Fibroblast of lung (primary cell): ENCODE data around the gene LFNG. TPM values are rescaled to one million over a fixed set of nuclear protein-coding genes. Genes with fewer than 3 reads are reported as not detected.

Experiments
- DNase-seq, 2 donors: peaks; one replicate each; pipeline versions ENCODE4 v3.0.0 to v3.0.0-alpha.2; 2010; ENCODE audit warnings: low read depth in 2 of 2
- H2AFZ ChIP-seq: 2 replicates; pipeline ENCODE4 v1.5.1; 2012; ENCODE audit warnings: low read length, control low read depth, inconsistent platforms
- H3K27ac ChIP-seq: 2 replicates; pipeline ENCODE4 v1.5.1; 2011; ENCODE audit warnings: low read length, control low read depth; ENCODE audit not compliant: insufficient read depth
- H3K27me3 ChIP-seq: 2 replicates; pipeline ENCODE4 v1.5.1; 2011; ENCODE audit warnings: mild to moderate bottlenecking, low read length; ENCODE audit not compliant: control insufficient read depth, insufficient read depth
- H3K36me3 ChIP-seq: 2 replicates; pipeline ENCODE4 v1.5.1; 2011; ENCODE audit warnings: low read length; ENCODE audit not compliant: control insufficient read depth, insufficient read depth
- H3K4me1 ChIP-seq: 2 replicates; pipeline ENCODE4 v1.5.1; 2011; ENCODE audit warnings: low read length; ENCODE audit not compliant: control insufficient read depth, insufficient read depth; ENCODE audit errors: extremely low read depth
- H3K4me2 ChIP-seq: 2 replicates; pipeline ENCODE4 v1.5.1; 2011; ENCODE audit warnings: low read length, control low read depth; ENCODE audit not compliant: insufficient read depth; ENCODE audit errors: extremely low read depth
- H3K4me3 ChIP-seq, 4 experiments: fragments of 200-600 bp in 1 of 4; sonication (generic) in 1 of 4; replicated peaks in 1 of 4; 2 replicates each; pipeline ENCODE4 v1.5.1; 2011 to 2016; ENCODE audit warnings: low read length in 4 of 4, low read depth in 3 of 4, mild to moderate bottlenecking in 3 of 4, control low read depth in 2 of 4, inconsistent platforms in 1 of 4, mixed read lengths in 1 of 4; ENCODE audit not compliant: insufficient read depth in 1 of 4; ENCODE audit errors: control extremely low read depth in 1 of 4
- H3K79me2 ChIP-seq: 2 replicates; pipeline ENCODE4 v1.5.1; 2012; ENCODE audit warnings: mild to moderate bottlenecking, low read length, inconsistent platforms; ENCODE audit not compliant: control insufficient read depth, insufficient read depth
- H3K9ac ChIP-seq: 2 replicates; pipeline ENCODE4 v1.5.1; 2011; ENCODE audit warnings: mild to moderate bottlenecking, low read length, control low read depth; ENCODE audit not compliant: insufficient read depth
- H3K9me3 ChIP-seq: 2 replicates; pipeline ENCODE4 v1.5.1; 2012; ENCODE audit warnings: low read depth, low read length; ENCODE audit not compliant: control insufficient read depth, insufficient read depth
- H4K20me1 ChIP-seq: 2 replicates; pipeline ENCODE4 v1.5.1; 2011; ENCODE audit warnings: low read length; ENCODE audit not compliant: control insufficient read depth, insufficient read depth; ENCODE audit errors: extremely low read depth
- CTCF ChIP-seq, 2 donors: IDR thresholded peaks in 1 of 2; conservative IDR thresholded peaks in 1 of 2; 1 replicate in 1 of 2; 2 replicates in 1 of 2; pipeline ENCODE4 v1.5.1; 2011 to 2012; ENCODE audit warnings: low read length in 2 of 2, control low read depth in 1 of 2, inconsistent platforms in 1 of 2, low read depth in 1 of 2, mild to moderate bottlenecking in 1 of 2
- EZH2 ChIP-seq: IDR thresholded peaks from 2 replicates; pipeline ENCODE4 v1.5.1; 2012; ENCODE audit warnings: low read length, control low read depth, mild to moderate bottlenecking; ENCODE audit errors: missing control alignments
- polyA plus RNA-seq, 2 donors: library from polyadenylated mRNA; depleted of rRNA in 1 of 2; stranded (reverse) in 1 of 2; unstranded in 1 of 2; fragments of >200 nt; gene quantifications; 2 replicates each; pipeline ENCODE4 v1.2.1, GENCODE V29; 2011 to 2012; ENCODE audit warnings: missing spikeins in 1 of 2
- total RNA-seq: library from RNA; depleted of rRNA; stranded (reverse); fragments of >200 nt; gene quantifications from 2 replicates; pipeline ENCODE4 v1.2.1, GENCODE V29; 2014

Gene LFNG
- total and polyA plus RNA-seq, 2 donors (not counting 1 experiment from before 2014, with no cell fraction given): 0.33 to 3.5 TPM

DNA sequence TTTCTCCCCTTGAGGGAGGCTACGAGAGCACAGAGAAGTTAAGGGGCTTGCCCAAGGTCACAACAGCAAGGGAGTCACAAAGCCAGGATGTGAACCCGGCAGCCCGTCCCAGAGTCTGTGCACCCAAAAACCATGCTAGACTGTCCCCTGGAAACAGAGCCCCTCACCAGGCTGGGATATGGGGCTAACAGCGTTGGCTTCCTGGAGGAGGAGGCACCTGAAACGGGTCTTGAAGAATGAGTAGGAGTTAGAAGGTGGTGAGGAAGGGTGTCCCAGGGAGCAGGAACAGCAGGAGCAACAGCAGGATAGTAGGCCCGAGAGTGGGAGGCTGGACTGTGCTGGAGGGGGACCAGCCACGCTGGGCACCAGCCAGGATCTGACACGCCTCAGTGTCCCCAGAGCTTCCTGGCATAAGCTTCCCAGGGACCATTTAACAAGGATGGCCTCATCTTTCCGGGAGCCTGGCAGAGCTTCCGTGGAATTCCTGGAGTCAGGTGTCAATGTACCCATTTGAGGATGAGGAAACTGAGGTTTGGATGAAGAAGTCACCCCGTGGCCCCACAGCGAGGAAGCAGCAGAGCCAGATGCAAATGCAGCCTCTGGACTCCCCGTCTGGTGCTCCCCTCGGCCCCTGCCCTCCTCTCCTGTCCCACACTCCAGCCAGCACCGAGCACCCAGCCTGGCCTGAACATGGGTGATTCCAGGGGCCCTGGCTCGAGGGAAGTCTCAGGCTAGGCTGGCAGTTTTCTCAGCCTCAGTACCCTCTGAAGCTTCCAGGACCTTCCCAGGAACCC is 40.1 kb upstream of the LFNG start:
- TF ChIP-seq CTCF (conservative IDR thresholded peaks at IDR 0.05 in 1 of 2, IDR thresholded peaks at IDR 0.05 in 1 of 2; ENCODE audit: low read depth in 1 of 2, low read length in 2 of 2) (no peak), EZH2 (no peak)
- Histone ChIP-seq H3K4me3 (no peak overlapping the region), H3K27ac (no peak overlapping the region), H3K4me2 (no peak overlapping the region), H3K36me3 (no peaks in the 10 kb centered on the region), H4K20me1 (no peaks in the 10 kb centered on the region), H3K79me2 (no peaks in the 10 kb centered on the region), H3K9ac (no peak overlapping the region), H3K4me1 (peaks cover 10% of the 10 kb centered on the region), H3K9me3 (no peaks in the 10 kb centered on the region), H2AFZ (no peak overlapping the region), H3K27me3 (peaks cover 6% of the 10 kb centered on the region)
- DNase-seq: no peak

- no peak overlapping the region for H3K9ac ChIP-seq
Observed at GRCh38 chr7:2480070-2480408, 39.5 kb upstream of the LFNG start.

DNA sequence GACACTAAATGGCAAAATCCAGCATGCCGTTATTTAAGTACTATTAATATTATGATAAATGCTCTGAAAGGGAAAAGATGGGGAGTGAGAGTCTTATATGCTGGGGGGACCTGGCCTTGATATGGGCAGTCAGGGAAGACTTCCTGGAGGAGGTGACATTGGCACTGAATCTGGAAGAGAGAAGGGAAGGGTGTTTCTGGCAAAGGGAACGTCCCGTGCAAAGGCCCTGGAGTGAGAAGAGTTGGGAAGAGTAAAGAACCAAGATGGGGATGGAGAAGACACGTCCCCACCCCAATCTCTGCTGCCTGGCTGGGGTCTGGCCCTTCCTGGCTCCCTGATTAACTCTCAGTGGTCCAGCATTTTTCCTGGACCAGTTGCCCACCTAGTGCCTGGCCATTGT is 38.4 kb upstream of the LFNG start:
- Histone ChIP-seq H2AFZ (no peak overlapping the region), H3K4me1 (peaks cover 10% of the 10 kb centered on the region), H3K79me2 (no peaks in the 10 kb centered on the region), H4K20me1 (no peaks in the 10 kb centered on the region), H3K4me2 (no peak overlapping the region), H3K27me3 (peaks cover 6% of the 10 kb centered on the region), H3K27ac (no peak overlapping the region), H3K9ac (no peak overlapping the region), H3K4me3 (no peak overlapping the region), H3K9me3 (no peaks in the 10 kb centered on the region), H3K36me3 (no peaks in the 10 kb centered on the region)
- DNase-seq: no peak
- TF ChIP-seq CTCF (conservative IDR thresholded peaks at IDR 0.05 in 1 of 2, IDR thresholded peaks at IDR 0.05 in 1 of 2; ENCODE audit: low read depth in 1 of 2, low read length in 2 of 2): no peak

More at GRCh38 chr7:2480070-2480408, 39.5 kb upstream of the LFNG start:
- peaks cover 6% of the 10 kb centered on the region for H3K27me3 ChIP-seq
- no peak overlapping the region for H3K27ac ChIP-seq
- H3K79me2 ChIP-seq: no peaks in the 10 kb centered on the region
- H3K4me2 ChIP-seq: no peak overlapping the region
- H3K4me1 ChIP-seq: peaks cover 10% of the 10 kb centered on the region
- TF ChIP-seq EZH2 (no peak), CTCF (conservative IDR thresholded peaks at IDR 0.05 in 1 of 2, IDR thresholded peaks at IDR 0.05 in 1 of 2; ENCODE audit: low read depth in 1 of 2, low read length in 2 of 2) (no peak)
- no peaks in the 10 kb centered on the region for H4K20me1 ChIP-seq
- no peaks in the 10 kb centered on the region for H3K36me3 ChIP-seq
- no peak overlapping the region for H3K4me3 ChIP-seq
- H3K9me3 ChIP-seq: no peaks in the 10 kb centered on the region
- H2AFZ ChIP-seq: no peak overlapping the region
- DNase-seq: no peak
